Activated naive CD8-positive, alpha-beta T cell treated with anti-CD3 and anti-CD28 coated beads, Interleukin-2, amount 50 U/mL, for 16 hours (primary cell): ENCODE data around the gene RAVER2.
"Not testable (repeated sequence)": the region's sequence is repeated elsewhere in the genome, so short reads cannot be mapped to it uniquely, and the experiment has no call there.

Source experiments
- DNase-seq: peaks from one replicate; pipeline ENCODE4 v3.0.0-alpha.2; 2020; ENCODE audit warnings: low read depth, low spot score

The RAVER2 gene

GRCh38 chr1:64744492-64745180, at the start of gene RAVER2:
Gene RAVER2 (plus strand): TSS chr1:64745075. CDS start chr1:64745173, 98 bp downstream.
- peak; percentile 10 for DNase-seq

DNA sequence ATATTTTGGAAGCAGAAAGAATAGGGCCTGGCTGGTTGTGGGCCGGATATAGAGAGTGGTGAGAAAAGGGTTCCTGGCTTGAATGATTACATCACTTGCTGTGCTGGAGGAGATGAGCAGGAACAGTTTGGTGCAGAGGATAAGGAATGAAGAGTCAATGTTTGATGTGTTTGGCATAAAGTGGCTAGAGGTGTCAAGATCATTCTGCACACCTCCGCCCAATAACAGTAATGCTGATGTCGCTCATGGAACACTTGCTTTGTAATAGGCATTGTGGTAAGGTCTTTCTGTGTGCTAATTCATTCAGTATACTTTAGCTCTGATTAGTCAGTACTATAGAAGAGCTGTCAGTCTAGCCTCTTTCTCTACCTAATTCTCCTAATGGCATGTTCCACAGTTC, 48.0 kb upstream of the RAVER2 start:
- DNase-seq, result no peak

DNA sequence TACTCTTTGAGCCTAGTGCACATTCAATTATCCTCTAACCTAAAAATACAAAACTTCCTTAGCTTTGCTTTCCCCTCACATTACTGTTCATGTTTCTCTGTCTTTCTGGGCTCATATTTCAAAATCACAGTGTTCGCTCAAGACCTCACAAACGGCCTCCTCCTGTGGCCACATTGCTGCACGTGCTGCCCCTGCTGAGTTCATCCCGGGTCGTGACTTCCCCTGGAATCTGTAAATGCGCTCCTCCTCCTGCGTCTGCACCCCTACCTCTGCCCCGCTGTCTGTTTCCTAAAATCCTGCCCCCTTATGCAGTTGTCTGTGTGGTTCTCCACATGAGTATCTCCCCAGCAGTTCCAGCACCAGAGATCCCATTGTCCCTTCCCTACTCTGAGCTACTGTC, 45.5 kb upstream of the RAVER2 start:
- no peak for DNase-seq

- DNase-seq, result no peak
Measured at GRCh38 chr1:64701071-64701470, 43.8 kb upstream of the RAVER2 start.

DNA sequence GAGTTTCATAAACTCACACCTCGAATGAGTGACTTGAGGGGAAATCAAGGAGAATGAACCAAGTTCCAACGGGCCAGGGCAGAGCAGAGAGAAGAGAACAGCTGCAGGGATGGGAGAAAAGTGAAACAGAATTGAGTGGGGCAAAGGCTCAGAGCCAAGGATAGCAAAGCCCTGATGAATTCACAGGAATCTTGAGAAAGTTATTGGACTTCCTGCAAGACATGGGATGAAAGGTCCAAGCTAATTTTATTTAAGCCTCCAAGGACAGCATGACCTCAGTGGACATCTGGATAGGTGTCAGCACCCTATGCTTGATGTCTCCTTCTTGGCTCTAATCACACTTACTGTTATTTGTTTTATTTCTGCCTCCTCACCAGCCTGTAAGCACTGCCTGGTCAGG, 43.0 kb upstream of the RAVER2 start:
- no peak for DNase-seq

DNA sequence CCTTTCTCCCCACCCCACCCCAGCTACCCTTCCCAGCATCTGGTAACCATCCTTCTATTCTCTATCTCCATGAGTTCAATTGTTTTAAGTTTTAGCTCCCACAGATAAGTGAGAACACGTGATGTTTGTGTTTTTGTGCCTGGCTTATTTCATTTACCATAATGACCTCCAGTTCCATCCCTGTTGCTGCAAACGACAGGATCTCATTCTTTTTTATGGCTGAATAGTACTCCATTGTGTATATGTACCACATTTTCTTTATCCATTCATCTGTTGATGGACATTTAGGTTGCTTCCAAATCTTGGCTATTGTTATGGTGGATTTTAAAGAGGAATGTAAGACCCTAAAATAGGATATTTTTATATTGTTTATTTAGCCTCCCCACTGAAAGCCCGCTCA, 42.2 kb upstream of the RAVER2 start:
- not testable (repeated sequence) for DNase-seq

- no peak for DNase-seq
Measured at GRCh38 chr1:64703600-64703999, 41.3 kb upstream of the RAVER2 start.

- DNase-seq, result no peak
Measured at GRCh38 chr1:64705591-64705990, 39.3 kb upstream of the RAVER2 start.

DNA sequence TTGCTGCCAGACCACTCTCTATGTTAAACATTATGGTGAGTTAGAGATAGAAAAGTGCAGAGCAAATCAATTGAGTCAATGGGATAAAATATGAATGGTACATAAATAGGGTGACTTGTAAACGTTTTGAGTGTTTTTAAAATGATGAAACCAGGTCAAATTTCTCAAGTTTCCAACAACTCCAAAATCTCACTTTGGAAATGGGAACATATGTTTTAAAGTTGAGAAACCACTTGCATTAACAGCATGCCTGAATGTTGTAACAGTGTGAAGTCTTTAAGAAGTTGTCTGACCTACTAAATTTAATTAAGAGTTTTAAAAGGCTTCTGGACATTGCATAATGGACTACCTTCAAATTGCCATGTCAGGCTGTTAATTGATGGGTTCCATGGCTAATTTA, 33.6 kb upstream of the RAVER2 start:
- no peak for DNase-seq

DNA sequence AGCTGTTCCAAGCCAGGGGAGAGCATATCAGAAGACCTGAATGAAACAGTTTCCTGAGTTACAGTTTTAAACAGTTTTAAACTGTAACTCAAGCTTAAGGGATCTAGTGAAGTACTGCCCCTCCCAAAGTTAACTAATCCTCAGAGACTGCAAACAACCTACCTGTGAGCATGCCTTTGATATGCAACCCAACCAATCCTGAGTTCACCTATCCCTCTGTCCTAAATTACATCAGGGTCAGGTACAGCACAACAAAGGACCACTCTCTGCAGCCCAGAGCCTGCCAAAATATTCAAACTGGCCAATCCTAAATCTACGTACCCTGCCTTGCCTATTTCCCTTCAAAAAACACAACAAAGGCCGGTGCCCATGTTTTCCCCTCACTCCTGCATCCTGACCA, 32.8 kb upstream of the RAVER2 start:
- no peak for DNase-seq

DNA sequence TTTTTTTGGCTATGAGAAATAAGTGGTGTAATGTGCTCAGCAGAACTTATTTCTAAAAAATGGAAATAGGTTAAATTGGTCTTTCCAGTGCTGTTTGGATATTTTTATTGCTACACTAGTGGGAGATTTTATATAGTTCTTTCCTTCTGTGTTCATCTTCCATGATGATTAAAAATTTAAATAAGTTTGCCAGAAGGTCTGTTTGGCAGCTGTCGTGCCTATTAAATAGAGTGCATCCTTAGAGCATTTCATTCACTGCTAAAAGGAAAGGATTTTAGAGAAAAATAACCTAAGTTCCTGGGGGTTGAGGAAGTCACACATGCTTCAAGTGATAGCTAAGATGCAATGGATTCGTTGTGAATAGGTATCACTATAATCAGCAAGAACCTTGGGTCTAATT, 29.7 kb upstream of the RAVER2 start:
- no peak for DNase-seq

DNA sequence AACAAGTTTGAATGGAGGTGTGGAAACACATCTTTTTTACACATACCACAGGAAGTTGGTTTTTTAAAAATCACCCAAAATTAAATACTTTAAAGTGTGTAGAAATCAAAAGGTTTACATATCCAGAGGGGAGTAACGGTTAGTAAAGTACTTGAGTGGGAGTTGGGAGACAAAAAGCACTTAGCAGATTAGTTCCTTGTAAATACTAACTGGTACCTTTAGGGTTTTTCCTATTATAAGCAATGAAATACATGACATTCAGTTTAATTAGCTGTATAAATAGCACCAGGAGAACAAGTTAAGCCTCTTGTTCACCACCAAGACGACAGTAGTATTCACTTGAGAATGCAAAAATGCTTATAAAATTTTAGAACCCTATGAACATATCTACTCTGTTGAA, 23.7 kb upstream of the RAVER2 start:
- no peak for DNase-seq

DNA sequence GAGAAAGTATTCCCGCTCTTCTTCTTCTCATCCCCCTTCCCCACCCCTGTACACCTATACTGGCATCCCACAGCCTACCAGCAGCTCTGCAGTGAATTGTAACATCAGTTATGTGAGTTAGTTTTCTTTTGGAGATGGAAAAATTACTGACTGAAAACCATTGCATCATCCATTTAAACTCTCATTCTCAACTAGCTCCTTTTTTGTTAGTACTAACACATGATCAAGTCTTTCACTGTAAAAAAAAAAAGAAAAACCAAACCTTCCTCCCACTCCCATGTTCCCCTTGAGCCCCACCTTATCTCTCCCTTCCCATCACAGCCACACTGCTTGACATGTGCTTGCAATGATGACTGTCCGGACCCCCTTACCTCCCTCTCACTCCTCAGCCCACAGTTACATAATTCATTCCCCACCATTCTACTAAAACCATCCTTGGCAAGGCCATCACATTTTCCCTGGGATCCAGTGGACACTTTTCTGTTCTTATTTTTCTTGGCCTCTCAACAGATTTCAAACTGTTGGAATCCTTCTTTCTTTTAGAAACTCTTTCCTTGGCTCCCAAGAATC, 23.2 kb upstream of the RAVER2 start:
- no peak for DNase-seq

DNA sequence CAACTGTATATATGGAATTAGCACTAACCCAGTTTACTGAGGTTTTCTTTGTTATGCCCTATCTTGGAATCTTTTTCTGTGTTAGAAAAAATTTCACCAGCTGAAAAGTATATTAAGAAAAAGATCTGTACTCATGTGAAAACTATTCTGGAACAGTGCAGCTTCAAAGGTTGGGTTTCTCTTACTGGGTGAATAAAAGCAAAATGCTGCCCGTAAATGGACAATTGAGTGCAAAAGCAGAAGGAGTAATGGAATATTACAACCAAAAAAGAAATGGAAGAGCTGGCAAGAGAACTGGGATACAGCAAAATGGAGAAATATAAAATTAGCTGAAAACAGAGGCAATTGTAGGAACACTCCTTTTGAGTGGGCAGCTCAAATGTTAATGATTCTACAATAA, 17.0 kb upstream of the RAVER2 start:
- DNase-seq, result no peak

DNA sequence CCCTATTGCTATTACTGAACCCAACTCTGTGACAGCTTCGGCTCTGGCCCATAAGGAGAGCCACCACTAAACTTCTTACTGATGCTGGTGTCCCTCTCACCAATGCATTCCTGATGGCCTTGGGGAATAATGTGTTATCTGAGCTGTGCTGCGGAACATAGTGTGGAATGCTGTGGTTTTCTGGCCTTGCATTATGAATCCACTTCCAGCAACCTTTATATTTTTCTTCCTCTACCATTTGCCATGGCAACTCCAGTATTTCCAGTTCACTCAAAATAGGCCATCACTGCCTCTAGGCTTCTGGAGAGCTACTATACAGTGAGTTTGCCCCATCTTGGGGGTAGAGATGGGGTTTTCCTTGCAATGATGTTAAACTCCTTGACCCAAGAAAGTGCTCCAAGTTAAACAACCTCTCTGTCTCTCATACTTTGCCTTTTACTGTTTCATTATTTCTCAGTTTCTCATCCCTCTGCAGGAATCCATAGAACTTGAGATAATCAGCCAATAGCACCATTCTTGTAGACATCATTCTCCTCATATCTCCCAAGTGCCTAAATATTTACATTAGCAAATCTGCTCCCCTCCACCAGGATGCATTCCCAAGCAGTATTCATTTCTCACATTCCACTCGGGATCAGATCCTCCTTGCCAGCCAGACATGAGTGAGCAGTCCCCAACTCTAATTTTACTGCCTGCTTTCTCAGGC, 11.1 kb upstream of the RAVER2 start:
- no peak for DNase-seq

DNA sequence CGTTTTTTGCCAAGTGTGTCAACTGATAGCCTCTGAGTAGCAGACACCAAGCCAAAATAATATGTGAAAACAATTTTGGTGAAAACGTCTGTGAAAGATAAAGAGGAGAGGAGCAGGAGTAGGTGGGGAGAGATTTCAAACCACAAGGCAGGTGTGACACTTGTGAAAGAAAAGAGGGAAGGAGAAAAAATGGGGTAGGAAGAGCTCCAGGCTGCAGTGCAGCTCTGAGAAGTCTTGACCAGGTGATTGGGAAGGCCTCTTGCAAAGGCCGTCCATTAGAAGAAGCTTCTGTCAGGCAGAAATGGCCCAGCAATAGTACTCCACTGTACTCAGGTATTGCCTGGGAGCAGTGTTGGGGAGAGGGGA, 10.6 kb upstream of the RAVER2 start:
- DNase-seq, result no peak

DNA sequence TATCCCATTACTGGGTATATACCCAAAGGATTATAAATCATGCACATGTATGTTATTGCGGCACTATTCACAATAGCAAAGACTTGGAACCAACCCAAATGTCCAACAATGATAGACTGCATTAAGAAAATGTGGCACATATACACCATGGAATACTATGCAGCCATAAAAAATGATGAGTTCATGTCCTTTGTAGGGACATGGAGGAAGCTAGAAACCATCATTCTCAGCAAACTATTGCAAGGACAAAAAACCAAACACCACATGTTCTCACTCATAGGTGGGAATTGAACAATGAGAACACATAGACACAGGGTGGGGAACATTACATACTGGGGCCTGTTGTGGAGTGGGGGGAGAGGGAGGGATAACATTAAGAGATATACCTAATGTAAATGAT, 4.2 kb upstream of the RAVER2 start:
- not testable (repeated sequence) for DNase-seq

DNA sequence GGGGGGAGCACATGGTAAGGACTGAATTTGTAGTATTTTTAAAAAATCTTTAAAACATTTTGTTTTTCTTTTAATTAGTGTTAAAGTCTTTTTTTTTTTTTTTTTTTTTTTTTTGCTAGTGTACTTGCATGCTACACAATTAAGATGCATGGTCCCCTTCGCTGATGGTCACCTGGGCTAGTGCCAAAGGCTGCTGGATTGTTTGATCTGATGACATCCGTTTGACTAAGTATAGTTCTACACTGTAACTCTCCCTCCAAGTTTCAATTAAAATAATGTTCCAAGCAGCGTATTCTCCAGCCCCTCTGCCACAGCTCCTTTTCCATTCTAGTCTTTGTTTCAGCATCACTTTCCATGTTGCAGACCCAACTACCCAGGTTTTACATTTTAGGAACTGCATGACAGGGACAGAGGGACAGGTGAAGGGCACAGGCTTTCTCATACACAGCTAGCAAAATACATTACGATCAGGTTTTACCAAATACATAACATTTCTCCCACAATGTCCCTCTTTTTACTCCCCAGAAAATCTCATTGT, 852 bp upstream of the RAVER2 start:
- DNase-seq, result no peak

- no peak for DNase-seq
Measured at GRCh38 chr1:64745181-64745985, 508 bp downstream of the RAVER2 start.

DNA sequence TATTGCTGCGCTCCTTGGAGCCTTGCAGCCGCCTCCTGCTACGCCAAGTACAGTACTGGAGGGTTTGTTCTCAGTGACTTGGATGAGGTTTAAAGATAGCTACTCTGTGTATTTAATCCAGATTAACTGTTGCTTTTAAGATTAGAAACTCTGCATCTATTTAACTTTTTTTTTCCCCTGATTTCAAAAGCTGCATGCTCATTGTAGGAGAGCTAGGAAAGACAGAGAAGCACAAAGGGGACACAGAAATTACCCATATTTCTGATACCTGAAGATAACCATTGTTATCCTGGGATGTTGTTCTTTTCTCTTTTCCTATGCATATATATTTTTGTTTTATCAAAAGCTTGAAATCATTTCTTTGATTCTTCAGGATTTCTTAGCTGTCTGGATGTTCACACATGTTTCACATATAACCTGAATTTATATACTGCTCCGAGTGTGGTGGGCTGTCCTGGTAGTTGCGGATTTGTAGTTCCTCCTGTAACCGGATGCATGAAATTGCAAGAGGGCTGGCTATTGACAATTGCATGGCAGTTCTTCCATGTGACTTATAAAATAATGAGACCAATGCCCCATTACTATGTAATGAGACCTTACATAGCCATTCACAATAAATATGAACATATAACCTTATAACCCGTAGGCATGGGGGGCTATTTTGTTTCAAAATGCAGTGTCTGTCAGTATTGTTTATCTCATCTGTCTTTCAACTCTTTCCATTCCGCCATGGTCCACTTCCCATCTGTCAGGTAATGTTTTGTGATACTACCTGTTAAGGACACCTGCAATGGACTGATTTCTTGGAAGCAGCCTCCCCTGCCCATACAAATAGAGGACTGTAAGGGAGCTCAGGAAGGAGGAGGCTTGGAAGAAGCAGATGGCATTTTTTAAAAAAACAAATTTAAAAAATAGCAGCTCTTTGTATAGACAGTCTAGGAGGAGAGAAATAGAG, 1.4 kb downstream of the RAVER2 start:
- no peak for DNase-seq

DNA sequence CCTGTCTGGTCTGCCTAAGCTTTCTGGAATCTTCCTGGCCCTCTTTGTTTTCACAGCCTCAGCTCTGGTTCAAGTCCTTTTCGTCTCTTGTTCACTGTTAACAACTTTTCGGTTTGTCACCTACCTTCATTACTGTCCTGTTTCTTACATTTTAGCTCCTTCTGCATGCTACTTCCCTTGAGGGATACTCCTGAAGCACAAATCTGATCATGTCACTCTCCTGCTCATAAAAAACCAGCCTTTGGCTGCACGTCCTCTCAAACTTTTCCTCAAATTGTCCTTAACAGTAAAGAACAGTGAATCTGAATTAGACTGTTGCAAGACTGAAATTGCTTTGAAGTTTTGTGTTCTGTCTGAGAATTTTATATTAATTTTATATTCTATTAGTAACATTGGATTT, 3.3 kb downstream of the RAVER2 start:
- DNase-seq, result no peak
